HepG2 (cell line): ENCODE results near the gene DOCK2. TPM values are rescaled to one million over a fixed set of nuclear protein-coding genes. Genes with fewer than 3 reads are reported as not detected.

Source experiments
- AFF4 ChIP-seq: sonication (generic); formaldehyde crosslinking; IDR thresholded peaks from 2 replicates; pipeline ENCODE4 v1.4.0; 2020; ENCODE audit warnings: missing genetic modification reagents
- CHD2 ChIP-seq: IDR thresholded peaks from 2 replicates; pipeline ENCODE4 v1.6.1; 2011; ENCODE audit warnings: low read depth, low read length, improper control_type of control experiment
- HNRNPUL1 ChIP-seq: fragments of 200-400 bp; formaldehyde crosslinking; IDR thresholded peaks from 2 replicates; pipeline ENCODE4 v1.6.1; 2017; ENCODE audit warnings: low read depth, mild to moderate bottlenecking, low read length, moderate library complexity
- NR2C2 ChIP-seq: sonication (generic); formaldehyde crosslinking; IDR thresholded peaks from 2 replicates; pipeline ENCODE4 v1.4.0; 2020; ENCODE audit warnings: missing genetic modification reagents, mild to moderate bottlenecking, moderate library complexity, borderline replicate concordance
- SNAPC4 ChIP-seq: sonication (generic); formaldehyde crosslinking; IDR thresholded peaks from 2 replicates; pipeline ENCODE4 v1.4.0; 2020; ENCODE audit warnings: mild to moderate bottlenecking, missing genetic modification reagents
- TEF ChIP-seq: sonication (generic); formaldehyde crosslinking; IDR thresholded peaks from 2 replicates; pipeline ENCODE4 v1.5.0; 2020; ENCODE audit warnings: missing genetic modification reagents
- TIGD3 ChIP-seq: sonication (generic); formaldehyde crosslinking; IDR thresholded peaks from 2 replicates; pipeline ENCODE4 v1.5.1; 2020; ENCODE audit warnings: mild to moderate bottlenecking, missing genetic modification reagents, borderline replicate concordance
- TOPORS ChIP-seq: sonication (generic); formaldehyde crosslinking; IDR thresholded peaks from 2 replicates; pipeline ENCODE4 v1.8.0; 2023; ENCODE audit warnings: mild to moderate bottlenecking, missing genetic modification reagents
- ZNF180 ChIP-seq: sonication (generic); formaldehyde crosslinking; IDR thresholded peaks from 2 replicates; pipeline ENCODE4 v1.4.0; 2020; ENCODE audit warnings: low read depth, missing genetic modification reagents, borderline replicate concordance
- ZNF207 ChIP-seq: fragments of 450-650 bp; IDR thresholded peaks from 2 replicates; pipeline ENCODE4 v1.6.1; 2016; ENCODE audit warnings: antibody characterized with exemption, borderline replicate concordance
- ZNF816 ChIP-seq: sonication (generic); formaldehyde crosslinking; IDR thresholded peaks from 2 replicates; pipeline ENCODE4 v1.8.0; 2022; ENCODE audit warnings: missing genetic modification reagents, mild to moderate bottlenecking, borderline replicate concordance
- ZSCAN9 ChIP-seq: IDR thresholded peaks from 2 replicates; pipeline ENCODE4 v1.6.1; 2016; ENCODE audit warnings: borderline replicate concordance
- polyA plus RNA-seq, 8 experiments: library from polyadenylated mRNA; depleted of rRNA in 3 of 8; stranded (reverse) in 7 of 8; unstranded in 1 of 8; fragments of >200 nt; fragmentation: Illumina TruSeq in 4 of 8; extraction: Trizol in 4 of 8; gene quantifications; 2 replicates each; pipeline versions ENCODE4 v1.2.1 to v1.2.3, GENCODE V29; 2011 to 2016; ENCODE audit warnings: low read depth in 4 of 8, missing spikeins in 1 of 8, mixed read lengths in 1 of 8; ENCODE audit not compliant: insufficient read depth in 1 of 8
- total RNA-seq, 5 experiments: library from RNA; depleted of rRNA; stranded (reverse); fragments of >200 nt; fragmentation: Illumina TruSeq; extraction: Trizol; gene quantifications; 2 replicates each; pipeline ENCODE4 v1.2.3, GENCODE V29; 2016; ENCODE audit warnings: low read depth in 1 of 5

Gene DOCK2
- total and polyA plus RNA-seq, 2 of the 13 experiments (the other 11 are each of a cell fraction or from before 2014, with no cell fraction given), result not detected

GRCh38 chr5:169789417-169789940 lies 152.4 kb downstream of the DOCK2 start (continued):
- no peak for TF ChIP-seq TIGD3 (CRISPR knock-in tag)
- no peak for TF ChIP-seq ZNF816
- no peak for TF ChIP-seq AFF4
- no peak for TF ChIP-seq ZNF207
- no peak for TF ChIP-seq SNAPC4
- no peak for TF ChIP-seq TEF
- TF ChIP-seq NR2C2 (CRISPR knock-in tag), result no peak
- TF ChIP-seq CHD2, result no peak
- no peak for TF ChIP-seq TOPORS
- no peak for TF ChIP-seq ZNF180
- TF ChIP-seq ZSCAN9, result no peak
- no peak for TF ChIP-seq HNRNPUL1
- TF ChIP-seq, all 625 proteins: peak for 0
